Neural cell (in vitro differentiated cells): ENCODE data around the gene TMX1. TPM values are rescaled to one million over a fixed set of nuclear protein-coding genes. Genes with fewer than 3 reads are reported as not detected.
A peak's percentile ranks its signal among the peaks of the same experiment; 100 is the strongest.

Experiments
- H2AFZ ChIP-seq: fragments of 200-600, 300-800 bp; sonication (generic), shearing (Covaris generic); 2 replicates; pipeline ENCODE4 v1.6.0; 2014; ENCODE audit warnings: low read depth, mild to moderate bottlenecking, antibody characterized with exemption, low read length, moderate library complexity
- H3F3A ChIP-seq: fragments of 200-600 bp; shearing (Covaris generic); 2 replicates; pipeline ENCODE4 v1.6.1; 2016; ENCODE audit warnings: mild to moderate bottlenecking, moderate library complexity, mixed read lengths, antibody characterized with exemption, low read length; ENCODE audit not compliant: insufficient read depth, poor library complexity, severe bottlenecking
- H3K27ac ChIP-seq: fragments of 200-600, 300-800 bp; sonication (generic), shearing (Covaris generic); 2 replicates; pipeline ENCODE4 v1.5.1; 2014; ENCODE audit warnings: mild to moderate bottlenecking, low read length, moderate library complexity
- H3K27me3 ChIP-seq: fragments of 300-800, 200-600 bp; sonication (generic), shearing (Covaris generic); 2 replicates; pipeline ENCODE4 v1.6.0; 2014; ENCODE audit warnings: mild to moderate bottlenecking, low read depth, low read length, moderate library complexity; ENCODE audit not compliant: insufficient read depth
- H3K36me3 ChIP-seq: fragments of 300-800, 200-600 bp; sonication (generic), shearing (Covaris generic); 2 replicates; pipeline ENCODE4 v1.5.1; 2014; ENCODE audit warnings: mild to moderate bottlenecking, antibody characterized with exemption, low read length, moderate library complexity; ENCODE audit not compliant: insufficient read depth
- H3K4me2 ChIP-seq: fragments of 300-800, 200-600 bp; sonication (generic), shearing (Covaris generic); 2 replicates; pipeline ENCODE4 v1.6.0; 2014; ENCODE audit warnings: mild to moderate bottlenecking, low read length
- H3K4me3 ChIP-seq: fragments of 300-800, 200-600 bp; sonication (generic), shearing (Covaris generic); 2 replicates; pipeline ENCODE4 v1.5.1; 2014; ENCODE audit warnings: mild to moderate bottlenecking, low read length, moderate library complexity
- H3K79me2 ChIP-seq: fragments of 200-600 bp; shearing (Covaris generic); replicated peaks from 2 replicates; pipeline ENCODE4 v1.6.0; 2014; ENCODE audit warnings: mild to moderate bottlenecking, low read length, moderate library complexity; ENCODE audit not compliant: insufficient read depth
- H3K9ac ChIP-seq: fragments of 300-800, 200-600 bp; sonication (generic), shearing (Covaris generic); 2 replicates; pipeline ENCODE4 v1.6.1; 2016; ENCODE audit warnings: mild to moderate bottlenecking, low read length, mixed read lengths
- H3K9me2 ChIP-seq: fragments of 200-600 bp; shearing (Covaris generic); 2 replicates; pipeline ENCODE4 v1.6.1; 2016; ENCODE audit warnings: mild to moderate bottlenecking, low read length, mixed read lengths; ENCODE audit not compliant: insufficient read depth
- H3K9me3 ChIP-seq: fragments of 200-600, 300-800 bp; sonication (generic), shearing (Covaris generic); 2 replicates; pipeline ENCODE4 v1.6.1; 2016; ENCODE audit warnings: mild to moderate bottlenecking, mixed run types, low read length, moderate library complexity, mixed read lengths
- H4K20me1 ChIP-seq: fragments of 200-600 bp; shearing (Covaris generic); 2 replicates; pipeline ENCODE4 v1.6.1; 2016; ENCODE audit warnings: mild to moderate bottlenecking, mixed run types; ENCODE audit not compliant: insufficient read depth
- EP300 ChIP-seq: fragments of 450-650 bp; conservative IDR thresholded peaks from 2 replicates; pipeline ENCODE4 v1.6.1; 2014; ENCODE audit warnings: antibody characterized with exemption, mild to moderate bottlenecking, moderate library complexity; ENCODE audit not compliant: poor library complexity, severe bottlenecking
- EZH2 ChIP-seq: fragments of 200-600, 300-800 bp; shearing (Covaris generic), sonication (generic); IDR thresholded peaks from 2 replicates; pipeline ENCODE4 v1.6.1; 2014; ENCODE audit warnings: antibody characterized with exemption, low read length, borderline replicate concordance, mild to moderate bottlenecking; ENCODE audit not compliant: insufficient read depth, poor library complexity, severe bottlenecking
- MXI1 ChIP-seq: fragments of 450-650 bp; conservative IDR thresholded peaks from 2 replicates; pipeline ENCODE4 v1.6.1; 2014; ENCODE audit warnings: antibody characterized with exemption, mild to moderate bottlenecking; ENCODE audit not compliant: poor library complexity, severe bottlenecking
- POLR2AphosphoS5 ChIP-seq: IDR thresholded peaks from 2 replicates; pipeline ENCODE4 v1.6.1; 2012
- RAD21 ChIP-seq: fragments of 450-650 bp; conservative IDR thresholded peaks from 2 replicates; pipeline ENCODE4 v1.6.1; 2014; ENCODE audit warnings: antibody characterized with exemption, mild to moderate bottlenecking, moderate library complexity
- SMC3 ChIP-seq: fragments of 450-650 bp; conservative IDR thresholded peaks from 2 replicates; pipeline ENCODE4 v1.6.1; 2014; ENCODE audit warnings: antibody characterized with exemption, mild to moderate bottlenecking, moderate library complexity; ENCODE audit not compliant: poor library complexity
- TAF1 ChIP-seq: IDR thresholded peaks from 2 replicates; pipeline ENCODE4 v1.6.1; 2012; ENCODE audit warnings: low read depth
- polyA minus RNA-seq: library from RNA; depleted of rRNA, polyadenylated mRNA; stranded (reverse); fragments of >200 nt; gene quantifications from 2 replicates; pipeline ENCODE4 v1.2.3, GENCODE V29; 2014
- polyA plus RNA-seq: library from polyadenylated mRNA; depleted of rRNA; stranded (reverse); fragments of >200 nt; gene quantifications from 2 replicates; pipeline ENCODE4 v1.2.3, GENCODE V29; 2014
- TF ChIP-seq, protein P1 (sequence below): IDR thresholded peaks from 2 replicates; pipeline ENCODE4 v1.6.1; 2012; ENCODE audit warnings: borderline replicate concordance
- TF ChIP-seq, protein P2 (sequence below): fragments of 450-650 bp; IDR thresholded peaks from 2 replicates; pipeline ENCODE4 v1.5.1; 2014; ENCODE audit warnings: antibody characterized with exemption, mild to moderate bottlenecking, moderate library complexity; ENCODE audit not compliant: poor library complexity, severe bottlenecking

The TMX1 gene, protein sequence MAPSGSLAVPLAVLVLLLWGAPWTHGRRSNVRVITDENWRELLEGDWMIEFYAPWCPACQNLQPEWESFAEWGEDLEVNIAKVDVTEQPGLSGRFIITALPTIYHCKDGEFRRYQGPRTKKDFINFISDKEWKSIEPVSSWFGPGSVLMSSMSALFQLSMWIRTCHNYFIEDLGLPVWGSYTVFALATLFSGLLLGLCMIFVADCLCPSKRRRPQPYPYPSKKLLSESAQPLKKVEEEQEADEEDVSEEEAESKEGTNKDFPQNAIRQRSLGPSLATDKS
- 17.7 and 25.3 TPM in 2 replicates for polyA plus RNA-seq
- 21.2 and 24.0 TPM in 2 replicates for polyA minus RNA-seq

DNA sequence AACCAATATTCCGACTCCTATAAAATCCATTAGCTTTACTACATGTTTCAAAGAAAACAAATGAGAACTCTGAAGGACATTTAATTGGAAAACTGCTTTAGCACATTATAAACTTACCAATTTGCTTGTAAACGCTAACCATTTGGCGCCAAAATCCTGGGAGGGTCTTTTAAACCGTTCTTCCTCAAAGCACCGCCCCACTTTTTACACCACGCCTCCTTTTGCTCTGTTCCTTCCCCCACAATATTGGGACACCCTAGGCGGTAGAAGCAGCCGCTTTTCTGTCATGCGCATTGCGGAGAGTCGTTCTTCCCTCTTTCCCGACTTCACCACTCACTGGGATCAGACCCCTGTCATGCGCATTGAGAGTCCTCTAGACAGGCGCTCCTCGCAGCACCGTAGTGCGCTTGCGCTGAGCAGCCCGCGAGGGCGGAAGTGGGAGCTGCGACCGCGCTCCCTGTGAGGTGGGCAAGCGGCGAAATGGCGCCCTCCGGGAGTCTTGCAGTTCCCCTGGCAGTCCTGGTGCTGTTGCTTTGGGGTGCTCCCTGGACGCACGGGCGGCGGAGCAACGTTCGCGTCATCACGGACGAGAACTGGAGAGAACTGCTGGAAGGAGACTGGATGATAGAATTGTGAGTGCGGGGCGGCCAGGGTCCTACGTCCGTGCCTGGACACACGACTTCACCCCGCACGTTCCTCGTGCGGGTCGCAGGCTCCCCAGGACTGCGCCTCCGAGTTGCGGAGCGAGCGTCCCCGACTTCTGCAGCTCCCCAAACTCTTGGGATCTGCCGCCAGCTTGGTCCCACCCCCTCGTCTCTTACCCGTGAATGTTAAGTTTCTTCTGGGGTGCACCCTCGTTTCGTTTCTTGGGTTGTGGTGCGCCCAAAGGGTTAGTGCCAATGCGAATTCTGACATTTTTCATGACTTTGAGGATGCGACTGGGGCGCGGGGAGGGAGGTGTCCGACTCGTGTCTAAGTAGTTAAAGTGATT, at the start of gene TMX1:
Gene TMX1 (plus strand): TSS at position 435 of the 991 bp plus-strand sequence. CDS start 46 bp downstream, at position 481.
- Histone ChIP-seq H3K27me3 (no peaks in the 10 kb centered on the region), H3K4me2 (peak within 1 kb of the TSS; percentile 68), H3K9me3 (no peaks in the 10 kb centered on the region), H3K27ac (peak within 1 kb of the TSS; percentile 54), H3K9ac (peak within 1 kb of the TSS; percentile 69), H4K20me1 (no peaks in the 10 kb centered on the region), H3K4me3 (peak within 1 kb of the TSS; percentile 83), H3F3A (no peaks in the 10 kb centered on the region), H2AFZ (peak within 1 kb of the TSS; percentile 57), H3K9me2 (no peaks in the 10 kb centered on the region), H3K79me2 (peaks cover 42% of the 10 kb centered on the region), H3K36me3 (no peaks in the 10 kb centered on the region)
- TF ChIP-seq TAF1 = peak; percentile 53
- TF ChIP-seq RAD21 = peak; percentile 47
- TF ChIP-seq, protein P1, sequence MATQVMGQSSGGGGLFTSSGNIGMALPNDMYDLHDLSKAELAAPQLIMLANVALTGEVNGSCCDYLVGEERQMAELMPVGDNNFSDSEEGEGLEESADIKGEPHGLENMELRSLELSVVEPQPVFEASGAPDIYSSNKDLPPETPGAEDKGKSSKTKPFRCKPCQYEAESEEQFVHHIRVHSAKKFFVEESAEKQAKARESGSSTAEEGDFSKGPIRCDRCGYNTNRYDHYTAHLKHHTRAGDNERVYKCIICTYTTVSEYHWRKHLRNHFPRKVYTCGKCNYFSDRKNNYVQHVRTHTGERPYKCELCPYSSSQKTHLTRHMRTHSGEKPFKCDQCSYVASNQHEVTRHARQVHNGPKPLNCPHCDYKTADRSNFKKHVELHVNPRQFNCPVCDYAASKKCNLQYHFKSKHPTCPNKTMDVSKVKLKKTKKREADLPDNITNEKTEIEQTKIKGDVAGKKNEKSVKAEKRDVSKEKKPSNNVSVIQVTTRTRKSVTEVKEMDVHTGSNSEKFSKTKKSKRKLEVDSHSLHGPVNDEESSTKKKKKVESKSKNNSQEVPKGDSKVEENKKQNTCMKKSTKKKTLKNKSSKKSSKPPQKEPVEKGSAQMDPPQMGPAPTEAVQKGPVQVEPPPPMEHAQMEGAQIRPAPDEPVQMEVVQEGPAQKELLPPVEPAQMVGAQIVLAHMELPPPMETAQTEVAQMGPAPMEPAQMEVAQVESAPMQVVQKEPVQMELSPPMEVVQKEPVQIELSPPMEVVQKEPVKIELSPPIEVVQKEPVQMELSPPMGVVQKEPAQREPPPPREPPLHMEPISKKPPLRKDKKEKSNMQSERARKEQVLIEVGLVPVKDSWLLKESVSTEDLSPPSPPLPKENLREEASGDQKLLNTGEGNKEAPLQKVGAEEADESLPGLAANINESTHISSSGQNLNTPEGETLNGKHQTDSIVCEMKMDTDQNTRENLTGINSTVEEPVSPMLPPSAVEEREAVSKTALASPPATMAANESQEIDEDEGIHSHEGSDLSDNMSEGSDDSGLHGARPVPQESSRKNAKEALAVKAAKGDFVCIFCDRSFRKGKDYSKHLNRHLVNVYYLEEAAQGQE = peak; percentile 39
- peak; percentile 77 for TF ChIP-seq POLR2AphosphoS5
- no peak for TF ChIP-seq EZH2
- TF ChIP-seq, protein P2, sequence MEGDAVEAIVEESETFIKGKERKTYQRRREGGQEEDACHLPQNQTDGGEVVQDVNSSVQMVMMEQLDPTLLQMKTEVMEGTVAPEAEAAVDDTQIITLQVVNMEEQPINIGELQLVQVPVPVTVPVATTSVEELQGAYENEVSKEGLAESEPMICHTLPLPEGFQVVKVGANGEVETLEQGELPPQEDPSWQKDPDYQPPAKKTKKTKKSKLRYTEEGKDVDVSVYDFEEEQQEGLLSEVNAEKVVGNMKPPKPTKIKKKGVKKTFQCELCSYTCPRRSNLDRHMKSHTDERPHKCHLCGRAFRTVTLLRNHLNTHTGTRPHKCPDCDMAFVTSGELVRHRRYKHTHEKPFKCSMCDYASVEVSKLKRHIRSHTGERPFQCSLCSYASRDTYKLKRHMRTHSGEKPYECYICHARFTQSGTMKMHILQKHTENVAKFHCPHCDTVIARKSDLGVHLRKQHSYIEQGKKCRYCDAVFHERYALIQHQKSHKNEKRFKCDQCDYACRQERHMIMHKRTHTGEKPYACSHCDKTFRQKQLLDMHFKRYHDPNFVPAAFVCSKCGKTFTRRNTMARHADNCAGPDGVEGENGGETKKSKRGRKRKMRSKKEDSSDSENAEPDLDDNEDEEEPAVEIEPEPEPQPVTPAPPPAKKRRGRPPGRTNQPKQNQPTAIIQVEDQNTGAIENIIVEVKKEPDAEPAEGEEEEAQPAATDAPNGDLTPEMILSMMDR = peak; percentile 59
- peak; percentile 58 for TF ChIP-seq SMC3
- peak; percentile 27 for TF ChIP-seq EP300
- peak; percentile 91 for TF ChIP-seq MXI1

DNA sequence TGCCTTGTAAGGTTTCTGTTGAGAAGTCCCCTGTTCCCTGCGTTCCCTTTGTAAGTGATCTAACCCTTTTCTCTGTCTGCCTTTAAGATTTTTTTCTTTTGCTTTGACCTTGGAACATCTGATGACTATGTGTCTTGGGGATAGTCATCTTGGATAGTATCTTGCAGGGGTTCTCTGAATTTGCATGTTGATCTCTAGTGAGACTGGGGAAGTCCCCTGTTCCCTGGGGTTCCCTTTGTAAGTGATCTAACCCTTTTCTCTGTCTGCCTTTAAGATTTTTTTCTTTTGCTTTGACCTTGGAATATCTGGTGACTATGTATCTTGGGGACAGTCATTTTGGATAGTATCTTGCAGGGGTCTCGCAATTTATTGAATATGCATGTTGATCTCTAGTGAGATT, 38.2 kb upstream of the TMX1 start:
- Histone ChIP-seq H3K9ac (no peak overlapping the region), H4K20me1 (no peaks in the 10 kb centered on the region), H3K36me3 (no peaks in the 10 kb centered on the region), H3K9me2 (no peaks in the 10 kb centered on the region), H3F3A (no peaks in the 10 kb centered on the region), H3K9me3 (no peaks in the 10 kb centered on the region), H3K27ac (no peak overlapping the region), H3K79me2 (no peaks in the 10 kb centered on the region), H3K27me3 (no peaks in the 10 kb centered on the region), H3K4me3 (no peak overlapping the region), H3K4me2 (no peak overlapping the region), H2AFZ (no peak overlapping the region)
- TF ChIP-seq RAD21 (no peak), EP300 (no peak), MXI1 (no peak), SMC3 (no peak), POLR2AphosphoS5 (no peak), TAF1 (no peak), EZH2 (no peak)
- TF ChIP-seq, protein P1 = no peak
- TF ChIP-seq, protein P2 = no peak
